ENCODE data around the gene ZDHHC1.

DNA sequence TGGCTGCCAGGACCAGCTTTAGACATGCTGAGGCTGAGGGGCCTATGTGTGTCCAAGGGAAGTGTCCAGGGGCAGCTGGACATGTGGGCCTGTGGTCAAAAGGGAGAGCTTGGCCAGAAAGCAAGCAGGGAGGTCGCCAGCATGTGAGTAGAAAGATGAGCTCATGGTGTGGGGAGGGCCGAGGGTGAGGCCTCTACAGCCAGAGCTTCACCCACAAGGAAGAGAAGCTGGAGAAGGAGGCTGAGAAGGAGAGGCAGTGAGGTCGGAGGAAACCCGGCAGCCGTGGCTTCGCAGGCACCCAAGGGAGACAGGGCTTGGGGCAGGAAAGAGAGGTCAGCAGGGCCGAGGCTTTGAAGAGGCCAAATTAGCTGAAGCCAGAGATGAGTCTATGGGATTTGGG, 10.7 kb upstream of the ZDHHC1 start:
- TF ChIP-seq GATA2 (IDR thresholded peaks at IDR 0.05; ENCODE audit: low read depth, low read length) (no peak), GATA3 (IDR thresholded peaks at IDR 0.05; ENCODE audit: low read depth, low read length) (no peak)
